HG02973 (cell line): ENCODE data around the gene IMPACT.

Source experiments
- ATAC-seq: cut with Tn5 transposase; IDR thresholded peaks from one replicate; pipeline ENCODE4 v1.9.1; 2021; ENCODE audit warnings: moderate library complexity; ENCODE audit not compliant: unreplicated experiment

Gene IMPACT

DNA sequence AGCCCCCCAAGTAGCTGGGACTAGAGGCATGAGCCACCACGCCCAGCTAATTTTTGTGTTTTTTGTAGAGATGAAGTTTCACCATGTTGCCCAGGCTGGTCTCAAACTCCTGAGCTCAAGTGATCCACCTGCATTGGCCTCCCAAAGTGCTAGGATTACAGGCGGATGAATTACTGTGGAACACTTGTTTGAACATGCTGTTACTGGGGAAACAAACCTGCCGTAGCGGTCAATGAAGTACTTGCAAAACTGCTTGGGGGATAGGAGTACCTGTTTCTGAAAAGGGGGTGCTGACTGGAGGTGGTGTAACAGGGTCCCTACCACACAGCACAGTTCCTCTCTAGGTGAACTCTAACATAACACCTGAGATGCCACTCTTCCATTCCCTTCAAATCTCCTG is 5.9 kb upstream of the IMPACT start:
- ATAC-seq = no peak

DNA sequence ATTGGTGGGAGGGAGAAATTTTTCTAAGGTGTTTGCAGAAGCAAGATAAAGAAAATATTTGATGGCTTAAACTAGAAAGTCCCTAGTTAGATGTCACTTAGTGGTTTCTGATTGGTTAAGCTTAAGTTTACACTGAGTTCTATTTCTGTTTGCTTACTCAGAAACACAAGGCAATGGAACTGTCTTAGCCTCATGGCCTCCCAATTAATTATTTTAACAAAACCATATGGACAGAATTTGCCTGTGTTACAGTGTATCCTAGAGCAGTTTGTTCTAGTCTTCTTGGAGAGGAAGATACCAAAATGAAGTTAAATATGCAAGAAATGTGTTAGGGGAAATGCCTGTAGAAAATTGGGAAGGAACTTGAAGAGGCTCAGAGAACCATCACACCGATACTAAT is 4.6 kb upstream of the IMPACT start:
- ATAC-seq = no peak

DNA sequence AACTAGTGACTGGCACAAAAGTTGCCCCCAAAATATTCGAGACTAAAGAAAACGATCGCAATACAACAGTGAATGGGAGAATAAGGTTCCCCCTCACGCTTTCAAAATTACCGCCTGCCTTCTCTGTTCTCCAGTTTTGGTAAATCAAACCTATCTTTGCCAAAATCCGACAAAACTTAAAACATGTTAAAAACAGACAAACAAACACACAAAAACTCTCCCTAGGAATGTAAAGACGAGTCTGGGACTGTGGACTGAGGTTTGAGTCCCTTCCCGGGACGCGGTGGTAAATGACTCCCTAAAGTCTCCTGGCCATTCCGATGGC is 435 bp upstream of the IMPACT start:
- ATAC-seq = no peak

DNA sequence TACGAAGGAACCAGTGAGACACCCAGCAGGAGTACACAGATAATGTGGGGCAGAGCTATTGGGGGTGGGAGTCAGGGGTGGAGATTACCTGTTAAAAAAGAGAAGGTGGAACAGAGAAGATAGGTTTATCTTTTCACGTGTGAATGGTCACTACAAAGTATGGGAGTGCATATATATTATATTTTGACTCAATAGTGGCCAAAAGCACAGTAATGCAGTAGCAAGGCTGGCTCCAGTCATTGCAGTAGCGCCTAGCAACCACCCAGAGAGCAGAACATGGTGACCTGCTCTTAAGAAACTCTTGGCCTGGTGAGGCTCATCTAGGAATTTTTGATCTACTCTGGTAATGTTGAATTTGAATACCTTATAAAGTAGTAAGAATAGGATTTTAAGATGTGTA is 1.0 kb downstream of the IMPACT start:
- ATAC-seq = no peak

GRCh38 chr18:24428709-24429108 is 2.2 kb downstream of the IMPACT start:
- ATAC-seq = no peak

GRCh38 chr18:24429188-24429587 is 2.7 kb downstream of the IMPACT start:
- no peak for ATAC-seq

DNA sequence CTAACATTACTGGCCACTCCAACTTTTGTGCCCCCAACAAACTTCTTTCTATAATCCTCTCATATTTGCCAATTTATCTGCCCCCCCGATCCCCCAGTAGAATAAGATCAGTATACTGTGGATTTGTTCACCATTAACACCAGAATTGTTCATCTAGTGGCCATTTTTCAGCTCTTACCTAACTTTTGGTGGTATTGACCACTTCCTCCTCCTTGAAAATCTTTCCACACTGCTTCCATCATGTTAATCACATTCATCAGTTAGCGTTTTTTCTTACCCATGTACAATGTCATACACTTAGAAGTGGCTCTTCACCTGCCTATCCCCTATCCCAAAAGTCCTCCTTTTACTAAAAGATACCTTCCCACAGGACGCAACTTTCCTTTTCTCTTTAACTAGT is 6.1 kb downstream of the IMPACT start:
- ATAC-seq = no peak

- ATAC-seq = no peak
Observed at GRCh38 chr18:24436939-24437338, 10.5 kb downstream of the IMPACT start.

DNA sequence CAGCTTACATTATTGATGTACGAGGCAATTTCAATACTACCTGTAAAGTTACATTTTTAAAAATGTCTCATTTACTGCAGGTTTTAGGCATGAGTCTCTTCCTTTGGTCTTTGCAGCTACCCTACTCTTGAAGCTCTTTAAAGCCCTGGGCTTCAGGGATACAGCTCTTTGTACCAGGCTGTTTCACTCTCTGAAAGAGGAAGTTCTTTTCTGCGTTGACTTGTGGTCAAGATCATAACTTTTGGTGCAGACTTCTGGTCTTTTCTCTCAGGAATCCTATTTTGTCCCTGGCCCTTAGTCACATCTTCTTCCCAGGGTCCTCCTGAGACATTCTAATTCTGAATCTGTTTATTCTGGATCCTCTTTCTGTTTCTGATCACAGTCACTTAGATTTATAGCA is 17.4 kb downstream of the IMPACT start:
- peak; percentile 61 for ATAC-seq

DNA sequence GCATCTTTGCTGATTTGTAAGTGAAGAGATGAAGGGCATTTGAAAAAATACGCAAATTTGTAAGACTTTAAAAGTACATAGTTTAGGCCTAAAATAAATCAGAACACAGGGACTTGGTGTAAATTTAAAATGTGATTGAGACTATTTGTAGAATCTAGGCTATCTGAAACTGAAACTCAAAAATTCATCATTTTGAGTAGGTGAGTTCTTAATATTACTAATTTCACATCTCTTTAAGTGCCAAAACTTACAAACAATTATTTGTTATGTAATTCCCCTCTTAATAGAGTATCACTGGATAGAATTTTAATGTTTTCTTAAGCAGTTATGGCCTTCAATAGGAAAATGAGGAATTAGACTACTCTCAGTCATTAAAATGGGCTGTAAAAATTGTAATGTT is 20.0 kb downstream of the IMPACT start:
- peak; percentile 70 for ATAC-seq

- ATAC-seq = no peak
Observed at GRCh38 chr18:24446953-24447538, 20.6 kb downstream of the IMPACT start.

DNA sequence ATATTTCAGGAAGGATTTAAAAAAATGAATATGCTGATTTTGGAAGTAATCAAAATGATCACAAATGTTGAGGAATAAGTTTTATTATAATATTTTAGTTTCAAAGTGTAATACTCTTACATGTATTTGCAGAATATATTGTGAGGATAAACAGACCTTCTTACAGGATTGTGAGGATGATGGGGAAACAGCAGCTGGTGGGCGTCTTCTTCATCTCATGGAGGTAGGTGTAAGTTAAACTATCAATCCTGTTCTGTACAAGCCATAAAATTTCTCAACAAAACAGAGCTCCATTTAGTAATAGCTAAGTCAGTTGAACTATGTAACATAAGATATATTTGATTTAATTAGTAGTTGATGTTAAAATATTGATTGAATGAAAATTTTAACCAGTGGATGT is 21.5 kb downstream of the IMPACT start:
- ATAC-seq = no peak

GRCh38 chr18:24456549-24456948 is 30.1 kb downstream of the IMPACT start:
- ATAC-seq = peak; percentile 98

- ATAC-seq = no peak
Observed at GRCh38 chr18:24459772-24460171, 33.3 kb downstream of the IMPACT start.

DNA sequence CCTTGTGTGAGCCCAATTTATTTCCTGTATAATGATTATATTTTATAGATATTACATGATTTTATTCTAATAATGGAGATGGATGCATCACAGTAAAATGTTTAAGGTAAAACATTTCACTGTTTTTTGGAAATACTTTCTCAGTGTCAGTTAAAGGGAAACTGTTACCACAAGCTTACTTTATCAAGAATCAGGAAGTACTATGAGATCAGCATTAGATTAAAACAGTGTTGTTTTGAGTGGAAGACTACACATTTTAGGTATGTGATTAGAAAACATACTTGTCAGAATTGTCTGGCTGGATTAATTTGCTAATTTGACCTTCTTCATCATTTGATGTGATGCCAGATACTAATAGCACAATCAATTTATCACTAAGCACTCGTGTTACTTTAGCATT is 33.9 kb downstream of the IMPACT start, which contains the start of gene HRH4:
Gene HRH4 (plus strand): TSS at position 250 of the 400 bp plus-strand sequence. CDS start 92 bp downstream, at position 342.
- ATAC-seq = no peak

- no peak for ATAC-seq
Observed at GRCh38 chr18:24461996-24462395, 35.5 kb downstream of the IMPACT start.

DNA sequence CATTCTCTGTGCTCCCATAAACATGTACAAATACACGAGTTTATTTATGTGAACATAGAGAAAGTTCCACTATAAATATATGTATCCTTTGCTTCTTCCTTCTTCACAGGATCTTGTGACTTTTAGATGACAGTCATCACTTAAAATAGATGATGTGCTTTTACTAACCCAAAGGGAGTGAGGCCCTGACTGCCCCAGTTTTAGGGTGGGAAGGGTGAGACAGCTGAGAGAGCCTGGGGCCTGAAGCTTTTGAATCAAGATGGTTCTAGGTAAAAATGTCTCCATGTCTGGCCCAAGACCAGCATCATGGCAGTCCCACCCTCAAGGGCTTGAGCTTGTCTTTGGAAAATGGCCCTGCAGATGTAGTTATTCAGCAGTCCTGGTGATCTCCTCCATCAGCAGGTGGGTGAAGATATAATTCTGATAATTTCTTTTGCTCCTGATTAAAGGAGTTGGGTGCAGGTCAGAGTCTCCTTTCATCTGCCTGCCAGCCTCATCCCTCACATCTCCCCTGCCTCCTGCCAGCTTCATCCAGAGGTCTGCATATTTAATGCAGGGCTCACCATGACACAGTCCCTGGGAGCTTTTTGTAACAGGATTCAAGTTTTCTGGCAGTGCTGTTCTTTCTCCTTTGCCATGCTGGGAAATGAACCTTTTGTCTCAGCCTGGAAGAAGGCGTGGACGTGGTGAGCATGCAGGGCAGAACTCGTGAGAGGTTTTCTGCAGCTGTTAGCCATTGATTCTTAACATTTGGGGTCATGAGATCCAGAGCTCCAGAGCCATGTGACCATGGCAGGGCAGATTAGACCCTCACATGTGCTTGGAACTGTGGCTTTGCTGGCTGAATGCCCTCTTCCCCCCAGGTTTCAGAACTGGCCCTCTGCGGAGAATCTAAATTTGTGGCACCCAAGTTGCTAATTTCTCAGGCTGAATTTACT is 36.6 kb downstream of the IMPACT start:
- ATAC-seq = no peak

GRCh38 chr18:24465486-24465885 is 39.0 kb downstream of the IMPACT start:
- ATAC-seq = no peak

GRCh38 chr18:24466771-24467170 is 40.3 kb downstream of the IMPACT start:
- ATAC-seq = no peak

GRCh38 chr18:24470022-24470618 is 43.6 kb downstream of the IMPACT start:
- no peak for ATAC-seq

DNA sequence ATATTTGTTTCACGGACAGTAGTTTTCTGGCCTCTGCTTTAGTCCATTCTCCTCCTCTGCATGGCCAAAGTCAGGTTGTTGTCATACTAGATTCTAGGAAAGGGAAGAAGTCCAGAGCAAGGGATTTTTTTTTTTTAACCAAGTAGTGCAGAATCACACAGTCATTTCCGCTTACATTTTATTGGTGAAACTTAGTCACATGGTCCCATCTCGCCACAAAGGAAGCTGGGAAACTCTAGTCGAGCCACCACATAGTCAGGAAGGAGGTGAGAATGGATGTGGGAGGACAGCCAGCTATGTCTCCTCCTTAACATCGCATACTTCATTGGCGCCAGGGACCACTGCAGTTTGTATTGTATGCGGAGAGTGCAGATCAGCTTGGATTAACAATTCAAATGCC is 44.3 kb downstream of the IMPACT start:
- no peak for ATAC-seq

GRCh38 chr18:24472591-24472990 is 46.1 kb downstream of the IMPACT start:
- no peak for ATAC-seq
